Measurements from ENCODE around the gene HHATL.

Gene HHATL

GRCh38 chr3:42684632-42685362 lies 17.8 kb downstream of the HHATL start:
- no peak for DNase-seq (ENCODE audit: low spot score)

GRCh38 chr3:42683875-42684598 lies 18.6 kb downstream of the HHATL start:
- DNase-seq (ENCODE audit: low spot score), result peak; percentile 97

GRCh38 chr3:42682301-42683070 lies 20.1 kb downstream of the HHATL start:
- DNase-seq (ENCODE audit: low spot score), result no peak

GRCh38 chr3:42681361-42682038 lies 21.1 kb downstream of the HHATL start:
- DNase-seq (ENCODE audit: low spot score), result no peak

- no peak for DNase-seq (ENCODE audit: low spot score)
Measured at GRCh38 chr3:42680806-42681205, 21.8 kb downstream of the HHATL start.

- peak; percentile 28 for DNase-seq (ENCODE audit: low spot score)
Measured at GRCh38 chr3:42680271-42680670, 22.3 kb downstream of the HHATL start.

- DNase-seq (ENCODE audit: low spot score), result no peak
Measured at GRCh38 chr3:42678447-42678846, 24.2 kb downstream of the HHATL start.

GRCh38 chr3:42675909-42676308 lies 26.7 kb downstream of the HHATL start:
- DNase-seq (ENCODE audit: low spot score), result no peak

GRCh38 chr3:42674146-42674545 lies 28.5 kb downstream of the HHATL start:
- no peak for DNase-seq (ENCODE audit: low spot score)

GRCh38 chr3:42673082-42673481 lies 29.5 kb downstream of the HHATL start:
- DNase-seq (ENCODE audit: low spot score), result no peak

GRCh38 chr3:42672515-42672914 lies 30.1 kb downstream of the HHATL start:
- DNase-seq (ENCODE audit: low spot score), result no peak

- no peak for DNase-seq (ENCODE audit: low spot score)
Measured at GRCh38 chr3:42670670-42671069, 31.9 kb downstream of the HHATL start.

- no peak for DNase-seq (ENCODE audit: low spot score)
Measured at GRCh38 chr3:42670051-42670576, 32.5 kb downstream of the HHATL start.

- DNase-seq (ENCODE audit: low spot score), result no peak
Measured at GRCh38 chr3:42668793-42669217, 33.8 kb downstream of the HHATL start.

GRCh38 chr3:42668413-42668760 lies 34.2 kb downstream of the HHATL start:
- DNase-seq (ENCODE audit: low spot score), result no peak

- no peak for DNase-seq (ENCODE audit: low spot score)
Measured at GRCh38 chr3:42667523-42668412, 34.8 kb downstream of the HHATL start.

- DNase-seq (ENCODE audit: low spot score), result no peak
Measured at GRCh38 chr3:42667096-42667522, 35.5 kb downstream of the HHATL start.

GRCh38 chr3:42666577-42666998 lies 36.0 kb downstream of the HHATL start:
- no peak for DNase-seq (ENCODE audit: low spot score)

- DNase-seq (ENCODE audit: low spot score), result no peak
Measured at GRCh38 chr3:42666022-42666421, 36.6 kb downstream of the HHATL start.

- no peak for DNase-seq (ENCODE audit: low spot score)
Measured at GRCh38 chr3:42665050-42665878, 37.3 kb downstream of the HHATL start.
